HG02884 (cell line): ENCODE data around the gene MVK.

Experiments used
- ATAC-seq: cut with Tn5 transposase; IDR thresholded peaks from one replicate; pipeline ENCODE4 v1.9.1; 2021; ENCODE audit warnings: mild to moderate bottlenecking, moderate library complexity; ENCODE audit not compliant: unreplicated experiment

MVK gene

GRCh38 chr12:109605599-109606228, 32.1 kb downstream of the MVK start:
- ATAC-seq: no peak

- no peak for ATAC-seq
Measured at GRCh38 chr12:109606320-109607028, 32.9 kb downstream of the MVK start.

- ATAC-seq: no peak
Measured at GRCh38 chr12:109607618-109608017, 34.0 kb downstream of the MVK start.

- no peak for ATAC-seq
Measured at GRCh38 chr12:109608270-109608669, 34.7 kb downstream of the MVK start.

- ATAC-seq: no peak
Measured at GRCh38 chr12:109608793-109609192, 35.2 kb downstream of the MVK start.

GRCh38 chr12:109609342-109609741, 35.7 kb downstream of the MVK start:
- no peak for ATAC-seq

- no peak for ATAC-seq
Measured at GRCh38 chr12:109610523-109610922, 36.9 kb downstream of the MVK start.

GRCh38 chr12:109611223-109611622, 37.6 kb downstream of the MVK start:
- no peak for ATAC-seq

GRCh38 chr12:109612003-109612402, 38.4 kb downstream of the MVK start:
- ATAC-seq: no peak

GRCh38 chr12:109612975-109613502, 39.4 kb downstream of the MVK start:
- ATAC-seq: no peak

- no peak for ATAC-seq
Measured at GRCh38 chr12:109613649-109614455, 40.3 kb downstream of the MVK start.

GRCh38 chr12:109615556-109616229, 42.1 kb downstream of the MVK start:
- ATAC-seq: no peak

GRCh38 chr12:109617491-109617890, 43.9 kb downstream of the MVK start:
- ATAC-seq: no peak

- ATAC-seq: no peak
Measured at GRCh38 chr12:109618082-109618481, 44.5 kb downstream of the MVK start.

- no peak for ATAC-seq
Measured at GRCh38 chr12:109619002-109619604, 45.5 kb downstream of the MVK start.

- no peak for ATAC-seq
Measured at GRCh38 chr12:109621211-109621694, 47.7 kb downstream of the MVK start.

- ATAC-seq: no peak
Measured at GRCh38 chr12:109621901-109622364, 48.3 kb downstream of the MVK start.

- ATAC-seq: no peak
Measured at GRCh38 chr12:109624467-109624866, 50.9 kb downstream of the MVK start.

- no peak for ATAC-seq
Measured at GRCh38 chr12:109625131-109625559, 51.6 kb downstream of the MVK start.

GRCh38 chr12:109625749-109626377, 52.3 kb downstream of the MVK start:
- ATAC-seq: no peak
